Activated naive CD4-positive, alpha-beta T cell treated with anti-CD3 and anti-CD28 coated beads, Interleukin-2, amount 50 U/mL, for 24 hours (primary cell): ENCODE results near the gene ENPP6.

Source experiments
- H3K27ac Mint-ChIP-seq: one replicate; pipeline ENCODE4 v1.8.0; 2021; ENCODE audit warnings: mild to moderate bottlenecking, mixed read lengths
- H3K27me3 Mint-ChIP-seq: one replicate; pipeline ENCODE4 v1.8.0; 2021; ENCODE audit warnings: mixed read lengths
- H3K36me3 Mint-ChIP-seq: one replicate; pipeline ENCODE4 v1.8.0; 2021; ENCODE audit warnings: mixed read lengths
- H3K4me1 Mint-ChIP-seq: one replicate; pipeline ENCODE4 v1.8.0; 2021; ENCODE audit warnings: mixed read lengths
- H3K4me3 Mint-ChIP-seq: one replicate; pipeline ENCODE4 v1.8.0; 2021; ENCODE audit warnings: mild to moderate bottlenecking, mixed read lengths
- H3K9me3 Mint-ChIP-seq: one replicate; pipeline ENCODE4 v1.8.0; 2021; ENCODE audit warnings: mixed read lengths

The ENPP6 gene

DNA sequence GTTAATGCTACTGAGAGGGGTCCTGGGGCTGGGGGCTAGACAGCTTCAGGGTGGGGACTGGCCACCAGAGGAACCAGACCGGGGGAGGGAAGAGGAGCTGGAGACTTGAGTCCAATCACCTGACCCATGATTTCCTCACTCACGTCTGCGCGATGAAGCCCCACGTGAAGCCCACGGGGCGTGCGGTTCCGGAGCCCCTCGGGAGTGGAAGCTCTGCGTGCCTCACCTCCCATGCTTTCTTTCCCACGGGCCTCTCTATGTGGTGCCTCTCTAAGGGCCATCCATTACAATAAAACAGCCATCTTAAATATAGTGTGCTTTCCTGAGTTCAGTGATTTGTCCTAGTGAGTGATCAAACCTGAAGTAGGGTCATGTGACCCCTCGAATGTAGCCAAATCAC is 119.9 kb downstream of the ENPP6 start:
- H3K4me3 Mint-ChIP-seq: no peak overlapping the region

DNA sequence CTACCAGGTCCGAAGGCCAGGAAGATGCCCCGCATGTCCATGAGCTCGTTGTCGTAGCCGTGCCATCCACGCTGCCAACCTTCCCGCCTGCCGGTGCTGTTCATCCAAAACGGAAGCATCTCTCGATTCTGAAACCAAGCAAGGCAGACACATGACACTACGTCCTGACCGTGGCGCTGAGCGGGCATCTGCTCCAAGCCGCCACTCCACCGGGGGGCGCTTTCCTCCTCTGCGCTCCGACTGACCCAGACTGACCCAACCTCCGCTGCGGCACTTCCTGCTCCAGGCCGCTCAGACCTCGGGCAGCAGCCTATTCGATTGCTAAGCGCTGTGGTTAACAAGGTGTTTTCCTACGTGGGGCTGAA is 120.5 kb downstream of the ENPP6 start:
- Mint-ChIP-seq H3K27me3 (peaks cover 3% of the 10 kb centered on the region), H3K9me3 (no peaks in the 10 kb centered on the region), H3K4me3 (peak overlapping the region; percentile 57), H3K27ac (no peak overlapping the region), H3K36me3 (no peaks in the 10 kb centered on the region), H3K4me1 (no peaks in the 10 kb centered on the region)

More for the DNA sequence above, 119.9 kb downstream of the ENPP6 start:
- Mint-ChIP-seq H3K36me3 (no peaks in the 10 kb centered on the region), H3K9me3 (no peaks in the 10 kb centered on the region), H3K4me1 (no peaks in the 10 kb centered on the region), H3K27me3 (peaks cover 3% of the 10 kb centered on the region), H3K27ac (no peak overlapping the region)

DNA sequence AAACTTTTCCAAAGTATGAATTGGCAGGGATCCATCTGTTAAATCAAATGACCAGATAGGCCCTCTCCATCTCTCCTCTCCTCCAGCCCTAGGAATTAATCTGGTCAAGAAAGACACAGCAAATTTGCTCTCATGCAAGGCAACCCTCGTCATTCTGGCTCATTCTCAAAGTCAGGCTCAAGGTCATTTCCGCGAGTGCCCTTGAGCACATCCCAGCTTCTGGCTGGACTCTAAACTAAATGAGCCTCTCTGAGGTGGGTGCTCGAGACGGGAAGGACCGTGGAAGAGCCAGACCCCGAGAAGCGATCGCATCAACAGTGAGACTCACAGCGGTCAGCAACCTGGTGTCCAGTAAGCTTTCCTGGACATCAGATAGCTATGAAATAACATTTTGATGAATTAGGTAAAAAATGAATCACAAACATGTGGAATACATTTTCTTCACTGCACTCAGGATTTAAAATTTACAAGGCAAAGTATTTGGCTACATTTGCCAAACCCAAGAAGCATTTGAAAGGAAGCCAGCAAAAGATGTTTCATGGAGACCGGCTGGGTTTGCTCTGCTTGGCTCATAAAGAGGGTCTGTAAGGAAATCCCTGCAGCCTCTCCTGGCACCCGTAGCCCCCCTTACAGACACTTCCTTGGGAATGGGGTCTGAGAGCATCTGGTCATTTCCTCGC is 121.0 kb downstream of the ENPP6 start:
- H3K27ac Mint-ChIP-seq: no peak overlapping the region

DNA sequence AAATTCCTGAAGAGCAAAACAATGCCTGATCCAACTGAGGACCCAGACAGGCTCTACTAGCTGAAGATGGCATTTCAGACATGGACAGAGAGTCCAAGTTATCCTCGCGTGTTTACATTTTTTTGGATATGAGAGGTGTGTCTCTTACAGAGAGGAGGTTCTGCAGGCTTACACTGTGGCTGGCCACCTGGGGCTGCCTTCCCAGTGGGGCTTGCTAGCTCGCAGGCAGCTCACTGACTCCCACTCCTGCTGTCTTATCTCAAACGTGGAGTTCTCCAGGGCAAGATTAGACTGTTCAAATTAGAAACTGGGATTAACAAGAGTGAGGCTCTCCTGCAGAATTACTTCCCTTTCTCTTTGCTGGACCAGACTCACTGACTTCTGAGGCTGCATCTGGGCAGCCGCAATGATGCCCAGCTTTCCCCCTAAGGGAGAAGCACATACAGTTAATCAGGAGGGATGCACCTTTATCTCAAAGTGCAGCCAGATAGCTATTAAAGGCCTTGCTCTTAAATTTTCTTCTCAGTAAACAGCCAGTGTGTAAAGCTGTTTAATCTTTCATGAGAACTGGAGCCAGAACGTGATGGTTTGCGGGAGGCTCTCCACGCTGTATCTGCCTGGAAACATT is 123.0 kb downstream of the ENPP6 start:
- no peak overlapping the region for H3K4me3 Mint-ChIP-seq
- H3K27me3 Mint-ChIP-seq: peaks cover 6% of the 10 kb centered on the region
- no peaks in the 10 kb centered on the region for H3K36me3 Mint-ChIP-seq
- no peaks in the 10 kb centered on the region for H3K4me1 Mint-ChIP-seq
- no peaks in the 10 kb centered on the region for H3K9me3 Mint-ChIP-seq
- no peak overlapping the region for H3K27ac Mint-ChIP-seq

More for the DNA sequence above, 121.0 kb downstream of the ENPP6 start:
- H3K4me1 Mint-ChIP-seq: no peaks in the 10 kb centered on the region
- peaks cover 3% of the 10 kb centered on the region for H3K27me3 Mint-ChIP-seq
- H3K4me3 Mint-ChIP-seq: no peak overlapping the region
- no peaks in the 10 kb centered on the region for H3K9me3 Mint-ChIP-seq
- no peaks in the 10 kb centered on the region for H3K36me3 Mint-ChIP-seq

DNA sequence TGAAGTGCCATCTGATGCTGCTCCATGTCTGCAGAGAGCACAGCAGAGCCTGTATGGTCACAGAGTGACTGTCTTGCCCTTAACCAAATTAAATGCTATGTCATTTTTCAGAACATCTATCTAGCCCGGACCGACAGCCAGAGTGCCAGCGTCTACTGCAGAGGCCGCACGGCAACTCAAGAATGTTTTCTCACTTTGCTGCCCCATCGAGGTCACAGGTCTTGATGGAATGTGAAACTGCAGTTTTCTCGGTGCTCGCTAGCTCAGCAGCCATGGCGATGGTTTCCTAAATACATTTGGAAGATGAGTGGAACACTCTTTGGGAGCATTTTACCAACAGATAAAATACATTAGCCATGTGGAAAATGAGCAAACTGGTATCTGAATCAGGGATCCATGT is 125.7 kb downstream of the ENPP6 start:
- Mint-ChIP-seq H3K27me3 (peaks cover 13% of the 10 kb centered on the region), H3K4me3 (no peak overlapping the region), H3K4me1 (no peaks in the 10 kb centered on the region), H3K9me3 (peaks cover 3% of the 10 kb centered on the region), H3K27ac (no peak overlapping the region), H3K36me3 (no peaks in the 10 kb centered on the region)

DNA sequence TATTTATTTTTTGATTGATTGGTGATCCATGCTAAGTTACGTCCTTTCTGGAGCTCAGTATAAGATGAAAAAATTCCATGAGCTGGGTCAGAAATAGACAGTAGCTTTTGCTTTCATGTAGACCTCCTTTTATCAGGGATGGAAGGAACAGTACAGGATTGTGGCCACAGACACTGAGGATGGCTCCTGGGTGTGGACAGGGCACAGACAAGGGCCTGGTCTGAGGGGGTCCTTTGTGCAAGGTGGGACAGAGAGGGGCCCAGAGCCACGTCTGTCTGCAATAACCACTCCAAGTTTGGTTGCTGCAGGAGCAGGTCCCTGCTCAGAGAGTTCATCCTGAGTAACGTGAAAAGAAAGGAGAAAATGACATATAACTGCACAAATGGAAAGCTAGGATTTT is 127.1 kb downstream of the ENPP6 start:
- Mint-ChIP-seq H3K27ac (no peak overlapping the region), H3K27me3 (peaks cover 15% of the 10 kb centered on the region), H3K36me3 (no peaks in the 10 kb centered on the region), H3K4me3 (no peak overlapping the region), H3K4me1 (no peaks in the 10 kb centered on the region), H3K9me3 (peaks cover 8% of the 10 kb centered on the region)

DNA sequence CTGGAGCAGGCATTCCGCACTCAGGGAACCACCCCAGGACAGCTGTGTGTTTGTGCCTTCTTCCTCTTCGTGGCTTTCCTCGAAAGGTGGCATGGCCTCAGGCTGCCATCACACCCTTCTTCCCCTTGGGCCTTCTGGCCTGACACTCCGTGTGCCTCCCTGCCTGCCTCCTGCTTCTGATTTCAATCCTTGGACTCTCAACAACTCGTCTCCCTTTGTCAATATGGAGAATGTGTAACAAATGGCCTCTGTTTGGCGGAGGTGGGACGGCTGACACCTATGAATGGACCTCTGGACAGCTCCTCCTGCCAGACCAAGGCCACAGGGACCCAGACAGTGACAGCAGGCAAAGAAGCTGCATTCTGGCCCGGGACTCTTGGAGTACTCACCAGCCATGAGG is 137.0 kb downstream of the ENPP6 start:
- H3K4me1 Mint-ChIP-seq: no peaks in the 10 kb centered on the region
- no peak overlapping the region for H3K4me3 Mint-ChIP-seq
- H3K36me3 Mint-ChIP-seq: no peaks in the 10 kb centered on the region
- peaks cover 30% of the 10 kb centered on the region for H3K27me3 Mint-ChIP-seq
- H3K9me3 Mint-ChIP-seq: peaks cover 17% of the 10 kb centered on the region
- H3K27ac Mint-ChIP-seq: no peak overlapping the region

DNA sequence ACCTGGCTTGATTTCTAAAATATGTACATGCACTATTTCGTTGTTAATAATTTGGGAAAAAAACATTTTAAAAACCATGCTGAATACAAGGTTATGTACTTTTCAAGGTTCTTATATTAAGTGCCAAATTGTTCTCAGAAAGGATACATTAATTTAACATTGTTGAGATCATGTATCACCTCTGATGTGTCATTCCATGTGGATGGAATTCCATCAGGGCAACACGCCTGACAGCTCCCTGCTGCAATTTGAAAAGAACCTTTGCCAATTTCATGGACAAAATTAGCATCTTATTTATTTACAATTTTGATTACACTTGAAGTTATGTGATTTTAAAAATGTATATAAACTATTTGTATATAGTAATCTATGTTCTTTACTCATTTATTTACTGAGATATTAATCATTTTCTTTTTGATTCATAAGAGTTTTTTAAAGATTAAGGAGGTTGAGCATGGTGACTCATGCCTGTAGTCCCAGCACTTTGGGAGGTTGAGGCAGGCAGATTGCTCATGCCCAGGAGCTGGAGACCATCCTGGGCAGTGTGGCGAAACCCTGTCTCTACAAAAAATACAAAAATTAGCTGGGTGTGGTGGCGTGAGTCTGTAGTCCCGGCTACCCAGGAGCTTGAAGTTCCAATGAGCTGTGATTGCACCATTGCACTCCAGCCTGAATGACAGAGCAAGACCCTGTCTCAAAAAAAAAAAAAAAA is 142.8 kb downstream of the ENPP6 start:
- H3K27me3 Mint-ChIP-seq: peaks cover 16% of the 10 kb centered on the region
- no peak overlapping the region for H3K27ac Mint-ChIP-seq
- no peaks in the 10 kb centered on the region for H3K4me1 Mint-ChIP-seq
- H3K9me3 Mint-ChIP-seq: peaks cover 17% of the 10 kb centered on the region
- no peak overlapping the region for H3K4me3 Mint-ChIP-seq
- H3K36me3 Mint-ChIP-seq: no peaks in the 10 kb centered on the region

DNA sequence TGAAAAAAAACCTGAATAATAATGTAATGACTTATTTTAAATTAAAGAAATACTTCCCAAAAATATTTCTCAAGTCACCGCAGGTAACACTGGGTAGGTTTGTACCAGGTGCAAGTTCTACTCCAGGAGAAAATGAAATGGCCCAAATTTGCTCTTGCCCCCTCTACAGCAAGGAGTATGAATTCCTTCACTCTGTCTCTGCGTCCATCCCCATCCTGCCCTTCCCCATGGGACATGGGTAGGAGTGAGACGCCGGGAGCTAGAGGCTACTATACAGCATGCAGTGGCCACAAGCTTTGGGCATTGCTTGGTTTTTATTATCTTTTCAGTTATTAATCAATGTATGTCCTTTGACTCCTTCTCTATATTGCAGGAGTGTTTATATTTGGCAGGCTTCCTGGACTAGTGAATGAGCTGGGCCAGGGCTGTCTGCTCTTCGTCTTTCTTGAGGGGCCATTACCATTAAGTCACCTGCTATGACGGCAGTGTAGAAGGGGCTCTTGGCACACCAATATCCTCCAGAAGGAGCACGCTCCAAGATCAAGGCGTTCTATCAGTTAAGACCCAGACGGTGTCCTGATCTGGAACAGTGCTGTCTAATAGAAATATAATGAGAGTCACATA is 149.6 kb downstream of the ENPP6 start:
- Mint-ChIP-seq H3K4me1 (no peaks in the 10 kb centered on the region), H3K27me3 (peaks cover 8% of the 10 kb centered on the region), H3K27ac (no peak overlapping the region), H3K36me3 (no peaks in the 10 kb centered on the region), H3K9me3 (peaks cover 7% of the 10 kb centered on the region), H3K4me3 (no peak overlapping the region)

DNA sequence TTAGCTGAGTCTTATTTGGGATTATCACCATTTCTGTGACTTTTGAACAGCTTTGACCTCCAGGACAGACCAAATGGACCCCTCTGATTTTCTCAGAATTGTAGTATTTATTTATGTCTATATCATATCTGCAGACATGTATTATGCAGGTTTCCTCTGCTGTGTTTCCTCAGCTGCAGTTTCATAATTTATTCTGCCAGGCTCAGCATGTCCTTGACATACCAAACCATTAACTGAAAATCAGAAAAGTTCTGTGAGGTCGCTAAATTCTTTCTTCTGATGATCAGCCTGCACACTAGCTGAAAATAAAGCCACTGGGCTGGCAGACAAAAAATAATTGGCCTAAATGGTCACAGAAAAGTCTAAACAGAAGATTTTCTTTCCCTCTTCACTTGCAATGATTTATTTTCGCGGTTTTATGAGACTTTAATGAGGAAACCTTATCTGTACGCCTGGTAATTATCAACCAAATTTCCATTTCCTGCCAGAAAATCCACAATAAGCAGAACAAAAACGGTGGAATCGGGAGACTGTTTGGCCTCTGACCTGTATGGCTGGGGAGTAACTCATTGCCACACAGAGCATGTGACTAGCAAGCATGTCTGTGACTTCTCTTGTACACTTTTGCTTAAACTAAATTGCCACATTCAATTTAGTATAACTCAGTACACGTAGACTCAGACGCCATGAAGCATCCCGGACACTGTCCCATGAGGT is 150.9 kb downstream of the ENPP6 start:
- Mint-ChIP-seq H3K27ac (no peak overlapping the region), H3K9me3 (peaks cover 1% of the 10 kb centered on the region), H3K4me1 (no peaks in the 10 kb centered on the region), H3K36me3 (no peaks in the 10 kb centered on the region), H3K27me3 (peaks cover 8% of the 10 kb centered on the region), H3K4me3 (no peak overlapping the region)

DNA sequence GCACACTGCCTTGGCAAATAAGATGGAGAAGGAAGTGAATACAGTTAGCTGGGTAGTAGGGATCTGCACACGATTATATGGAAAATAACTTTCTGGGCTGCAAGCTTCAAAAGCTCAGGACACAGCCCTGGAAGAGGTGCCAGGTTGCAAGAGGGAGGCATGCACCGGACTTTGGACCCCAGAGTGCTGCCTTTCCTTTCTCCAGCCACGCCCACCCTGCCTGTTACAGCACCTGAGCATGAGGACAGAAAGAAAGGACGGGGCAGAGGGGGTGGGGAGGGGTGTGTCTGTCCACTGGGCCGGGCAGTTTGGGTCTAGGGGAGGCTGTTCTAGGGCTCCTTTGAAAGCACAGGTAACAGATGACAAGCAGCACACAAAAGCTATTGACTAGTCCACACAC is 152.8 kb downstream of the ENPP6 start:
- no peak overlapping the region for H3K27ac Mint-ChIP-seq
- H3K4me1 Mint-ChIP-seq: no peaks in the 10 kb centered on the region
- H3K27me3 Mint-ChIP-seq: peaks cover 8% of the 10 kb centered on the region
- H3K4me3 Mint-ChIP-seq: no peak overlapping the region
- H3K9me3 Mint-ChIP-seq: no peaks in the 10 kb centered on the region
- H3K36me3 Mint-ChIP-seq: no peaks in the 10 kb centered on the region

DNA sequence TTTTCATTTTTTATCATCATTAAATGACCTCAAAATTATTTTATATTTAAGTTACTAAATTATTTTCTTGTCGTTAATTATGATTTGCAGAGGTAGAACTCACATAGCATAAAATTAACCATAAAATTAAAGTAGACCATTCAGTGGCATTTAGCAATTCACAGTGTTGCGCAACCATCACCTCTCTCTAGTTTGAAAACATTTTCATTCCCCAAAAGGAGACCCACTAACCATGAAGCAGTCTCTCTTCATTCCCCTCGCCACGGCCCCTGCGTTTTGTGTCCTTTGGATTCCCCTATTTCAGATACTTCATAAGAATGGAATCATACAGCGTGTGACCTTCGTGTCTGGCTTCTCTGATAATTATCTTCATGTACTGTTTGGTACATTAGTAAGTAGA is 154.9 kb downstream of the ENPP6 start:
- Mint-ChIP-seq H3K9me3 (no peaks in the 10 kb centered on the region), H3K27me3 (peaks cover 5% of the 10 kb centered on the region), H3K27ac (no peak overlapping the region), H3K4me3 (no peak overlapping the region), H3K36me3 (no peaks in the 10 kb centered on the region), H3K4me1 (no peaks in the 10 kb centered on the region)

DNA sequence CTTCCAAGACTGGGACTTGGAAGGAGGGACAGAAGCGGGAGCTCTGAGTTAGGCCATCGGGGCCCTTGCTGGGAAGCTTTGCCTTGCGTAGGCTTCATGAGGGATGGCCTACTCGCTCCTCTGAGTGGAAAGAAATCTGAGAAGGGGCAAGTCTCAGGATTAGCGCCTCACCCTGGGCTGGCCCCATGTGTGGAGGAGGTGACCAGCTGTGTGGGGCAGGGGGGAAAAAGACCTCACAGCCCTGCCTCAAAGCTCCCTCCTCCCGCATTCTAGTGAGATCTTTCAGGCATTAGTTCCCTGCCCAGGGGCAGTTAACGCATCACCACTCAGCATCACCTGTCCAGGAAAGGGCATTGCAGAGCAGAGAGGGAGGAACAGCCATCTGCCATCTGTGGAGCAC is 156.1 kb downstream of the ENPP6 start:
- no peaks in the 10 kb centered on the region for H3K9me3 Mint-ChIP-seq
- peaks cover 3% of the 10 kb centered on the region for H3K27me3 Mint-ChIP-seq
- no peak overlapping the region for H3K4me3 Mint-ChIP-seq
- H3K27ac Mint-ChIP-seq: no peak overlapping the region
- H3K4me1 Mint-ChIP-seq: no peaks in the 10 kb centered on the region
- H3K36me3 Mint-ChIP-seq: no peaks in the 10 kb centered on the region

DNA sequence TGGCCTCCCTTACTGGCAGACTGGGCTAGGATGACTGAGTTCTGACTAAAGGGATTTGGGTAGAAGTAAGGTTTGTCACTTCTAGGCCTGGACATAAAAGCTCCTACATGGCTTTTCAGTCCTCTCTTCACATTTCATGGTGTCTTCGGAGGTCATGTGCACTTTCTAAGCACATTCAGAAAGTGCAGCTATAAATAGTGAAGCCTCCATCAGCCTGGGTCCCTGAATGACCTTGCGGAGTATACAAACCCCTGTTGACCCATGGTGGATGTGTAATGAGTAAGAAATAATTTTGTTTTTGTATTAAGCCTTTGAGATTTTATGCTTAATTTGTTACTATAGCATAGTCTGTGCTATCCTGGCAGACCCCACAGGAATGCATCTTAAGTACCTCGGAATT is 158.6 kb downstream of the ENPP6 start:
- H3K4me3 Mint-ChIP-seq: no peak overlapping the region
- H3K27ac Mint-ChIP-seq: no peak overlapping the region
- H3K27me3 Mint-ChIP-seq: peaks cover 1% of the 10 kb centered on the region
- no peaks in the 10 kb centered on the region for H3K4me1 Mint-ChIP-seq
- H3K9me3 Mint-ChIP-seq: no peaks in the 10 kb centered on the region
- H3K36me3 Mint-ChIP-seq: no peaks in the 10 kb centered on the region

DNA sequence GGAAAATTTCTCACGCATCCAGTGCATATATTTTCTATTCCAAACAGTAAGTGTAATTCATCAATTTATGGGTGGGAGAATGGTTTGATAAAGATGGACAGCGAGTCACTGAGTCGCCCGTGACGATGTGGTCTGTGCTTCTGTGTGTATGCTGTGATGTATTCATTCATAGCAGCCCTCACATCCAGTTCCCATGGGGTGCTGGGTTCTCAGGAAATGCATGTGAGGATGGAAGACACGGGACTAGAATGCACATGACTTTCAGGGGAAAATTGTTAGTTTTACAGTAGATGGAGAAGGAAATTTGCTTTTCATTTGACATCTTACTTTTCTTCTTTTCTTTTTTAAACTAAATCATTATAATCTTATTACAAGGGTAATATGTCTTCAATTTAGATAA is 159.6 kb downstream of the ENPP6 start:
- no peaks in the 10 kb centered on the region for H3K9me3 Mint-ChIP-seq
- no peaks in the 10 kb centered on the region for H3K36me3 Mint-ChIP-seq
- no peaks in the 10 kb centered on the region for H3K4me1 Mint-ChIP-seq
- H3K27me3 Mint-ChIP-seq: peaks cover 1% of the 10 kb centered on the region
- no peak overlapping the region for H3K4me3 Mint-ChIP-seq
- no peak overlapping the region for H3K27ac Mint-ChIP-seq
